ENCODE measurements around the gene NLRP1. TPM values are rescaled to one million over a fixed set of nuclear protein-coding genes. Genes with fewer than 3 reads are reported as not detected.

Gene NLRP1
- total and polyA plus RNA-seq, 4 donors = 1.8 to 5.4 (median 3.0) TPM

GRCh38 chr17:5582209-5583185 is 1.8 kb downstream of the NLRP1 start:
- Histone ChIP-seq H3K4me3 (ENCODE audit: low read depth in 1 of 3, low read length in 3 of 3) (no peak overlapping the region), H3K27ac (ENCODE audit: low read depth in 1 of 2, low read length in 2 of 2) (no peak overlapping the region), H3K27me3 (ENCODE audit: control insufficient read depth in 4 of 4, insufficient read depth in 4 of 4, low read length in 3 of 4) (no peaks in the 10 kb centered on the region), H3K9me3 (ENCODE audit: control insufficient read depth in 4 of 4, low read length in 3 of 4) (no peaks in the 10 kb centered on the region), H3K9ac (ENCODE audit: low read depth in 1 of 2, low read length in 2 of 2) (no peak overlapping the region), H3K4me1 (ENCODE audit: control insufficient read depth in 4 of 4, insufficient read depth in 4 of 4, low read length in 3 of 4) (peaks cover 0 to 9% (median 0%) of the 10 kb centered on the region in 4 donors), H3K36me3 (ENCODE audit: control insufficient read depth in 4 of 4, insufficient read depth in 3 of 4, low read depth in 1 of 4, low read length in 3 of 4) (peaks cover 0 to 2% (median 0%) of the 10 kb centered on the region in 4 donors)
- no peak for DNase-seq (ENCODE audit: low spot score)
- TF ChIP-seq HNF4A (conservative IDR thresholded peaks at IDR 0.05) = no peak
- no peak for TF ChIP-seq EGR1 (IDR thresholded peaks at IDR 0.05; ENCODE audit: low read depth in 2 of 2)
- TF ChIP-seq MAX (IDR thresholded peaks at IDR 0.05) = no peak
- WGBS = 71% methylated on average over 11 of the region's 11 CpGs

- Histone ChIP-seq H3K4me1 (ENCODE audit: control insufficient read depth in 4 of 4, insufficient read depth in 4 of 4, low read length in 3 of 4) (peaks cover 0 to 9% (median 0%) of the 10 kb centered on the region in 4 donors), H3K9ac (ENCODE audit: low read depth in 1 of 2, low read length in 2 of 2) (no peak overlapping the region), H3K9me3 (ENCODE audit: control insufficient read depth in 4 of 4, low read length in 3 of 4) (no peaks in the 10 kb centered on the region), H3K27me3 (ENCODE audit: control insufficient read depth in 4 of 4, insufficient read depth in 4 of 4, low read length in 3 of 4) (no peaks in the 10 kb centered on the region), H3K27ac (ENCODE audit: low read depth in 1 of 2, low read length in 2 of 2) (no peak overlapping the region), H3K36me3 (ENCODE audit: control insufficient read depth in 4 of 4, insufficient read depth in 3 of 4, low read depth in 1 of 4, low read length in 3 of 4) (peaks cover 0 to 2% (median 0%) of the 10 kb centered on the region in 4 donors), H3K4me3 (ENCODE audit: low read depth in 1 of 3, low read length in 3 of 3) (no peak overlapping the region)
- TF ChIP-seq ZBTB33 (IDR thresholded peaks at IDR 0.05) = no peak
- TF ChIP-seq RXRA (IDR thresholded peaks at IDR 0.05) = no peak
- TF ChIP-seq RAD21 (IDR thresholded peaks at IDR 0.05) = no peak
- TF ChIP-seq HNF4A (conservative IDR thresholded peaks at IDR 0.05) = no peak
- no peak for TF ChIP-seq TAF1 (conservative IDR thresholded peaks at IDR 0.05)
- no peak for TF ChIP-seq CTCF (IDR thresholded peaks at IDR 0.05; ENCODE audit: low read depth, low read length, missing input control)
- TF ChIP-seq MAX (IDR thresholded peaks at IDR 0.05) = no peak
- TF ChIP-seq FOXA2 (IDR thresholded peaks at IDR 0.05) = no peak
- TF ChIP-seq YY1 (IDR thresholded peaks at IDR 0.05) = no peak
- no peak for TF ChIP-seq EGR1 (IDR thresholded peaks at IDR 0.05; ENCODE audit: low read depth in 2 of 2)
- no peak for TF ChIP-seq FOXA1 (IDR thresholded peaks at IDR 0.05)
- no peak for TF ChIP-seq JUND (IDR thresholded peaks at IDR 0.05)
- TF ChIP-seq NR2F2 (IDR thresholded peaks at IDR 0.05) = no peak
- TF ChIP-seq GABPA (IDR thresholded peaks at IDR 0.05 in 1 of 2, conservative IDR thresholded peaks at IDR 0.05 in 1 of 2) = no peak
- WGBS = 57% methylated on average over 3 of the region's 3 CpGs
- no peak for DNase-seq (ENCODE audit: low spot score)
Observed at GRCh38 chr17:5581655-5582054, 2.7 kb downstream of the NLRP1 start.

Data from liver (tissue), 9 donors.